NT2/D1 (cell line): ENCODE results near the gene ATG16L1.

Experiments used
- SUZ12 ChIP-seq: IDR thresholded peaks from 2 replicates; pipeline ENCODE4 v1.6.1; 2011; ENCODE audit not compliant: insufficient read length, insufficient read depth; ENCODE audit errors: extremely low read depth
- YY1 ChIP-seq: IDR thresholded peaks from 2 replicates; pipeline ENCODE4 v1.6.1; 2011; ENCODE audit not compliant: insufficient read length, insufficient read depth
- ZNF274 ChIP-seq: IDR thresholded peaks from 2 replicates; pipeline ENCODE4 v1.6.1; 2011; ENCODE audit warnings: mild to moderate bottlenecking, low read depth, low read length

DNA sequence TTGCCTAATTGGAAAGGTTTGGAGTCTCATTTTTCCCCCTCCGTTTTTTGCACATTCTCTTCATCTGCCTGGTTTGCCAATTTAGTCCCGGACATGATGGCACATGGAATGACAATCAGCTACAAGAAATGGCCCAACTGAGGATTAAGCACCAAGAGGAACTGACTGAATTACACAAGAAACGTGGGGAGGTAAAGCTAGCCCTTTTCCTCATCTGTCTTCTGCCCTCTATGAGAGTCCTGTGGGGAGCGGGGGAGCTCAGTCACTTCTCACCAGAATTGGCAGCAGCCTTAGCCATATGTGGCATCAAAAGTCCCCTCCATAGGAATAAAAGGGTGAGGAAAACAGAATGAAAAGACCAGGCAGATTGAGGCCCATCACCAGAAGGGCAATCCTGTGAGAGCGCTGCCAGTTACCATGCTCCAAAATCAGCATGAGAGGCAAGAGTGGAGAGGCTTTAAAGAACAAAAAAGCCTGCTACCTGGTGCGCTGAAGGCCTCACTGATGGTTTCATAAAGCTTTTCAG, 11.6 kb downstream of the ATG16L1 start:
- TF ChIP-seq YY1 (no peak), SUZ12 (no peak), ZNF274 (no peak)
